DOHH2 (cell line): ENCODE measurements around the gene LAMTOR1.

Experiments used
- H3F3A ChIP-seq: fragments of 200-600 bp; sonication (generic), shearing (Covaris generic); 2 replicates; pipeline ENCODE4 v1.6.0; 2016; ENCODE audit warnings: antibody characterized with exemption, mild to moderate bottlenecking; ENCODE audit not compliant: control insufficient read depth, insufficient read depth
- H3K27ac ChIP-seq: fragments of 200-600 bp; sonication (generic); 2 replicates; pipeline ENCODE4 v1.5.1; 2014; ENCODE audit warnings: low read depth, mild to moderate bottlenecking, low read length, moderate library complexity
- H3K27me3 ChIP-seq: fragments of 200-600 bp; sonication (generic); 2 replicates; pipeline ENCODE4 v1.6.1; 2014; ENCODE audit warnings: mild to moderate bottlenecking, low read length, mixed read lengths; ENCODE audit not compliant: control insufficient read depth
- H3K36me3 ChIP-seq: fragments of 200-600 bp; sonication (generic); 2 replicates; pipeline ENCODE4 v1.6.1; 2014; ENCODE audit warnings: mild to moderate bottlenecking, low read length, moderate library complexity, mixed read lengths; ENCODE audit not compliant: control insufficient read depth
- H3K4me1 ChIP-seq: fragments of 200-600 bp; sonication (generic); 2 replicates; pipeline ENCODE4 v1.6.1; 2014; ENCODE audit warnings: mild to moderate bottlenecking, low read length, mixed read lengths; ENCODE audit not compliant: control insufficient read depth
- H3K4me2 ChIP-seq: fragments of 200-600 bp; sonication (generic); 2 replicates; pipeline ENCODE4 v1.6.0; 2014; ENCODE audit warnings: mild to moderate bottlenecking, low read length, moderate library complexity
- H3K4me3 ChIP-seq: fragments of 200-600 bp; sonication (generic); 2 replicates; pipeline ENCODE4 v1.5.1; 2014; ENCODE audit warnings: mild to moderate bottlenecking, low read length, mixed read lengths
- H3K79me2 ChIP-seq: fragments of 200-600 bp; sonication (generic); 2 replicates; pipeline ENCODE4 v1.6.1; 2014; ENCODE audit warnings: mild to moderate bottlenecking, low read length, mixed read lengths; ENCODE audit not compliant: control insufficient read depth
- H3K9me2 ChIP-seq: fragments of 200-600 bp; sonication (generic); replicated peaks from 2 replicates; pipeline ENCODE4 v1.6.1; 2014; ENCODE audit warnings: mild to moderate bottlenecking, low read length, mixed read lengths; ENCODE audit not compliant: control insufficient read depth
- H3K9me3 ChIP-seq: fragments of 200-600 bp; sonication (generic); 2 replicates; pipeline ENCODE4 v1.6.1; 2014; ENCODE audit warnings: antibody characterized with exemption, low read length, mixed read lengths; ENCODE audit not compliant: control insufficient read depth, insufficient read depth
- H4K20me1 ChIP-seq: fragments of 200-600 bp; sonication (generic); 2 replicates; pipeline ENCODE4 v1.6.0; 2014; ENCODE audit warnings: low read depth, mild to moderate bottlenecking, antibody characterized with exemption, low read length, moderate library complexity; ENCODE audit not compliant: control insufficient read depth, insufficient read depth
- EZH2phosphoT487 ChIP-seq: fragments of 200-600 bp; sonication (generic); IDR thresholded peaks from 2 replicates; pipeline ENCODE4 v1.6.1; 2017; ENCODE audit warnings: borderline replicate concordance, mild to moderate bottlenecking, antibody characterized with exemption, low read length, moderate library complexity, mixed read lengths
- TF ChIP-seq, protein P1 (sequence below): fragments of 200-600 bp; sonication (generic); IDR thresholded peaks from one replicate; pipeline ENCODE4 v1.5.1; 2014; ENCODE audit warnings: antibody characterized with exemption, mild to moderate bottlenecking, low read depth, low read length; ENCODE audit not compliant: poor library complexity, severe bottlenecking

LAMTOR1 gene

DNA sequence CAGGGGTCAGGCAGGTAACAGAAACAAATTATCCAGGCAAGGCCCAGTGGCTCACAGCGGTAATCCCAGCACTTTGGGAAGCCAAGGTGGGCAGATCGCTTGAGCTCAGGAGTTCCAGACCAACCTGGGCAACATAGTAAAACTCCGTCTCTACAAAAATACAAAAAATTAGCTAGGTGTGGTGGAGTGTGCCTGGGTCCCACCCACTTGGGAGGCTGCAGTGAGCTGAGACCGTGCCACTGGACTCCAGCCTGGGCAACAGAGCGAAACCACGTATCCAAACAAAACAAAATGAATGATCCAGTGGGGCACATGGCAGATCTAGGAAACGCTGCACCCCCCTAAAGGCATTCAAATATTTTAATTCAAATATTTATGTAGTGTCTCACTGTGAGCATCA is 32.6 kb downstream of the LAMTOR1 start:
- Histone ChIP-seq H3F3A (no peaks in the 10 kb centered on the region), H3K27ac (no peak overlapping the region), H3K4me1 (peaks cover 38% of the 10 kb centered on the region), H3K9me2 (no peaks in the 10 kb centered on the region), H3K36me3 (peaks cover 56% of the 10 kb centered on the region), H3K9me3 (no peaks in the 10 kb centered on the region), H3K27me3 (no peaks in the 10 kb centered on the region), H3K79me2 (peaks cover 95% of the 10 kb centered on the region), H3K4me2 (no peak overlapping the region), H3K4me3 (no peak overlapping the region), H4K20me1 (peaks cover 16% of the 10 kb centered on the region; the same call in 1 of the 2 replicates)
- TF ChIP-seq EZH2phosphoT487 = no peak
- TF ChIP-seq, protein P1, sequence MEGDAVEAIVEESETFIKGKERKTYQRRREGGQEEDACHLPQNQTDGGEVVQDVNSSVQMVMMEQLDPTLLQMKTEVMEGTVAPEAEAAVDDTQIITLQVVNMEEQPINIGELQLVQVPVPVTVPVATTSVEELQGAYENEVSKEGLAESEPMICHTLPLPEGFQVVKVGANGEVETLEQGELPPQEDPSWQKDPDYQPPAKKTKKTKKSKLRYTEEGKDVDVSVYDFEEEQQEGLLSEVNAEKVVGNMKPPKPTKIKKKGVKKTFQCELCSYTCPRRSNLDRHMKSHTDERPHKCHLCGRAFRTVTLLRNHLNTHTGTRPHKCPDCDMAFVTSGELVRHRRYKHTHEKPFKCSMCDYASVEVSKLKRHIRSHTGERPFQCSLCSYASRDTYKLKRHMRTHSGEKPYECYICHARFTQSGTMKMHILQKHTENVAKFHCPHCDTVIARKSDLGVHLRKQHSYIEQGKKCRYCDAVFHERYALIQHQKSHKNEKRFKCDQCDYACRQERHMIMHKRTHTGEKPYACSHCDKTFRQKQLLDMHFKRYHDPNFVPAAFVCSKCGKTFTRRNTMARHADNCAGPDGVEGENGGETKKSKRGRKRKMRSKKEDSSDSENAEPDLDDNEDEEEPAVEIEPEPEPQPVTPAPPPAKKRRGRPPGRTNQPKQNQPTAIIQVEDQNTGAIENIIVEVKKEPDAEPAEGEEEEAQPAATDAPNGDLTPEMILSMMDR = no peak

DNA sequence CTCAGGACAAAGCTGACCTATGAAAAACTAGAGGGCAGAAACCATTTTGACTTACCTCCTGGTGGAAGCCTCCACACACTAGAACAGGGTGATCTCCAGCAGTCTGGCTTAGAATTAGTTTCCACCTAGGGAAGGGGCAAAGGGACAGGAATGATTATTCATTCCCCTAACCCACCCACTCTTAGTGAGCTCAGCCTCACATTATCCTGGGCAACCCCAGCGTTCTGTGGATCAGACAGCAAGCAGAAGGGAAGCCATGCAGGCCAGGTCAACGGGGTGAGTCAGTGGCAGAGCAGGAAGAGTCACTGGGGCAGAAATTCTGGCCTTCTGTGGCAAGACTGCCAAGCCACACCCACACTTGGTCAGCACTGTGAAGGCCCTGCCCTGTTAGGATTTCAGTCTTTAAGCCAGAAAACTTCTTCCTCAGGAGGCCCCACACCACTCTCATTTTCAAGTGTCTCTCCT is 33.3 kb downstream of the LAMTOR1 start:
- Histone ChIP-seq H3K36me3 (peaks cover 54% of the 10 kb centered on the region), H3K4me1 (peaks cover 35% of the 10 kb centered on the region), H3K79me2 (peaks cover 90% of the 10 kb centered on the region), H3K9me3 (no peaks in the 10 kb centered on the region), H3K27ac (no peak overlapping the region), H4K20me1 (peaks cover 13% of the 10 kb centered on the region; the same call in 1 of the 2 replicates), H3K27me3 (no peaks in the 10 kb centered on the region), H3F3A (no peaks in the 10 kb centered on the region), H3K4me2 (peak overlapping the region; percentile 23; the same call in 1 of the 2 replicates), H3K4me3 (no peak overlapping the region), H3K9me2 (no peaks in the 10 kb centered on the region)
- TF ChIP-seq, protein P1 = no peak
- no peak for TF ChIP-seq EZH2phosphoT487

DNA sequence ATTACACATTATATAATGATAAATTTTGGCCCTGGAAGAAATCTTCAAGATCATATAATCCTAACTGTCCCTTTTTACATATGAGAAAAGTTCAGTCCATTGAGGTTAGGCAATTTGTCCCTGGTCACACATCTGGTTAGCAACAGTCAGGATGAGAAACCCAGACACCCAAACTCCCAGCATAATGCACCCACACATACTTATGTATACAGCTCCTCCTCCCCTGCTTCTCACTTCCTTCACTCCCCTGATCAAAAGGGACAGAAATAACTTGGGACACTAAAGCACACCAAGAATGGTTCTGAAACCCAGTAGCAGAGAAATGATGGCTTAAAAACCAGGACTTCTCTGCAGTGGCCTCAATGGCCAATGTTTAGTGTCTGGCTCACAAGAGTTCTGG is 33.9 kb downstream of the LAMTOR1 start:
- Histone ChIP-seq H4K20me1 (peaks cover 13% of the 10 kb centered on the region; the same call in 1 of the 2 replicates), H3K36me3 (peaks cover 54% of the 10 kb centered on the region), H3K4me1 (peaks cover 35% of the 10 kb centered on the region), H3K79me2 (peaks cover 85% of the 10 kb centered on the region), H3K27ac (no peak overlapping the region), H3K4me3 (no peak overlapping the region), H3K9me3 (no peaks in the 10 kb centered on the region), H3K27me3 (no peaks in the 10 kb centered on the region), H3F3A (no peaks in the 10 kb centered on the region), H3K9me2 (no peaks in the 10 kb centered on the region), H3K4me2 (no peak overlapping the region)
- no peak for TF ChIP-seq EZH2phosphoT487
- TF ChIP-seq, protein P1 = no peak
